CD4-positive, alpha-beta T cell treated with Interleukin-12 subunit alpha and Interleukin-12 subunit beta, for 1 hour (primary cell): ENCODE data around the gene STIM2.
"Not testable (repeated sequence)": the region's sequence is repeated elsewhere in the genome, so short reads cannot be mapped to it uniquely, and the experiment has no call there.

Experiments used
- DNase-seq: peaks from one replicate; pipeline ENCODE4 v3.0.0-alpha.2; 2020

The STIM2 gene

DNA sequence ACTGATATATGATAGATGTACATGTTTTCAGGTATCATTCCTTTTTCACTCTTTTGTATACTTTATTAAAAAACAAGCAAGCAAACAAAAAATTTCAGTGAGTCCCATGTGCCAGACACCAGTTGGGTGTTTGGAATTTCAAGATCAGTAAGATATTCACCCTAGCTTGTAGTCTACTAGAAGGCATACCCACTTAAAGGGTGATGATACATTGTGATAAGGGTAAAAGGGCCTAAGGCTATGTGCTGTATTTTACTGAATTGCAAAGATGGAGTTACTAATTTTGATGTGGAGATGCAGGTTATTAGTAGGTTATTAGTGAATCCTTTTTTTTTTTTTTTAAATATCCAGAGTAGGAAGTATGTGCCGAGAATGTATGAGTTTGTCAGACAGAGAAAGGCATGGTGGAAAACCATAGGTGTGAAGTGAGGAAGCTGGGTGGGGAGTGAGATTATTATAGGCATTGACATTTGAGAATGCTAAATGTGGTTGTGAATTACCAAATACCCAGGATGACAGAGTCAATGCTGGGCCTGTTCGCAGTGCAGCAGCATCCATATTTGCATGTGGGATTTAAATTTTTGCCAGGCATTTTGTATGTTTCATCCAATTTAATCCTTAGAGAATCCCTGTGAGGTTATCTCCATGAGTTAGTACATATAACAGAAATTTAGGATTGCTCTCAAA, 10.1 kb downstream of the STIM2 start:
- DNase-seq: no peak

DNA sequence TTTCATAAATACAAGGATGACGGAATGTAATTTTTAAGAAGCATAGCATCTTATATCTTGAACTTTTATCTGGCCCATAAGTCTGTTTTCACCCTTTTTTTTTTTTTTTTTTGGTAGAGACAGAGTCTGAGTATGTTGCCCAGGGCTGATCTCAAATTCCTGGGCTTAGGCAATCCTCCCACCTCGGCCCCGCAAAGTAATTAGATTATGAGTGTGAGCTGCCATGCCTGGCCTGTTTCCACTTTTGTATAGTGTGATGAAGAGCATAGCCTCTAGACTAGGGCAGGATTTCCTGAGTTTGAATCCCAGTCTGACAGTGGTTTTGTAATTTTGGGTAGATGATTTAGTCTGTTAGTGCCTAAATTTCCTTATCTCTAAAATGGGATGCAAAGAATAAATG, 11.0 kb downstream of the STIM2 start:
- DNase-seq: no peak

DNA sequence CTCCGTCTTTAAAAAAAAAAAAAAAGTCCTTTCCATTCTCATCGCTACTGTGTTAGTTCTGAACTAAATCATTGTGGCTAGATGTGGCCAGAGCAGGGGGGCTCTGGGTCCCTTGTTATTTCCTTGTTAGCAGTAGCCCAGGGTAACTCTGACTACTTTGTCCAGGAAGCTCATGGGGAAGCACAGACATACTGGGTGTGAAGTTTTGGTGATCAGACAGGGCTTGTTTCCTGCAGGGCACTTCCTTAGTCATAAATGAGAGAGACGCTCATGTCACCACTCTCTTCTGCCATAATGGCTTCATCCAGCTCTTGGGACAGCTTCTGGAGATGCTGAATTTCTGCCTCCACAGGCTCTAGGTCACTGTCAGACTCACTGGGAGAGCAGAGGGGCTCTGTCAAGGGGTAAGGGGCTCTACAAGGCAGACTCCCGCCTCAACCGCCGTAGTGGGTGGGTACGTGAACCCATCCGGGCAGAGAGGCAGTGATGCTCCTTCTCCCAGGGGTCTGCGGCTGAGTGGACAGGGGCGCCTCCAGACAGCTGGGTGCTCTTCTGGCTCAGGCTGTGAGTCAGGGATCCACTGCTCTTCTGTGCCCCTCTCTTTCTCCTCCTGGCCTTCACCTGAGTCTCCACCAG, 12.9 kb downstream of the STIM2 start:
- DNase-seq: peak; percentile 87

GRCh38 chr4:26874110-26874509, 13.5 kb downstream of the STIM2 start:
- DNase-seq: no peak

DNA sequence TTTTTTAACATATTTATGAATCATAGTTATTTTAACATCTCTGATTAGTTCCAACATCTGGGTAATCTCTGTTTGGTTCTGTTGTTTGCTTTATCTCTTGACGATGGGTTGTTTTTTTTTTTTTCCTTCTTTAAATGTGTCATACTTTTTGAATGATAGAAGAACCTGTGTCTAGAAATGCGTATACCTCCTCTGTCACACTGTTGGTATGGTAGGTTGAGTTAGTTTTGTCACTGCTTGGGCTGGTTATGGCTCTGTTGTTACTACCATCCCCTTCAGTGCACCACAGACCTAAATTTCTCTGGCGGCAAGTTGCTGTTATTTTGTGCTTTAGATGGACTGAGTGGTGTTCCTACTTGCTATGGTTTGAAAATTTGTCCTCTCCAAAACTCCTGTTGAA, 16.8 kb downstream of the STIM2 start:
- DNase-seq: peak; percentile 37

GRCh38 chr4:26877961-26878360, 17.3 kb downstream of the STIM2 start:
- peak; percentile 41 for DNase-seq

DNA sequence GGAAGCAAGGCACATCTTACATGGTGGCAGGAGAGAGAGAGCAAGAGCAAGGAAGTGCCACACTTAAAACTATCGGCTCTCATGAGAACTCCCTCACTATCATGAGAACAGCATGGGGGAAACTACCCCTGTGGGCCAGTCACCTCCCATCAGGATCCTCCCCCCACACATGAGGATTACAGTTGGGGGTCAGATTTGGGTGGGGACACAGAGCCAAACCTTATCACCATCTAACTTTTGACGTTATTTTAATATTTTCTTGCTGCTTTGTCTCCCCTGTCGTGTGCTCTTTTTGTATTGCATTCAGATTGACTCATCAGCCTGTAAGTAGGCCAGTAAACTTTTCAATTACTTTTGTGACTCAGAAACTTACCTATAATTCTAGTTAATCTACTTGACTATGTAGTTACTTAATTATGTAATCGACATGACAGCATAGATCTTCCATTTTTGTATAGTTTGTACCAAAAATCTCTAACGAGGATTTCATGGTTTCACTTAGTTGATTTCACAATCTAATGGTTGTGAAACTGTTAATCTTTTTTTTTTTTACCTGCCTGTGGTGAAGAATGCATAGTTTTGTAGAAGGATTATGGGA, 18.3 kb downstream of the STIM2 start:
- DNase-seq: peak; percentile 53

DNA sequence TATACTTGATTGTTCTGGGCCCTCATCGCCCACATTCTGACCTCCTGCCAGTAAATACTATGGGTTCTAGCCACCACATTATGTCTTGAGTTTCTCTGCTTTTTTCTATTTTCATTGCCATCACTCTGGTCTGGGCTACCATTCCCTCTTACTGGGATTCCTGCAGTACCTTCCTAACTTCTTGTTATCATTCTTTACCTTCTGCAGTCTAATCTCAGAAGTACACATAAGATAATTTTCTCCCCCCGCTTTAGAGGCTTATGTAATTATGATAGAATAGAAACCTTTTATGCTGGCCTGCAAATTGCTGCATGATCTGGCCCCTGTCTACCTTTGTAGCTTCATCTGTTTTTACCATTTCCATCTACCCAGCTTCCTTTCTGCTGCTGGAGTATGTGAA, 19.2 kb downstream of the STIM2 start:
- DNase-seq: no peak

DNA sequence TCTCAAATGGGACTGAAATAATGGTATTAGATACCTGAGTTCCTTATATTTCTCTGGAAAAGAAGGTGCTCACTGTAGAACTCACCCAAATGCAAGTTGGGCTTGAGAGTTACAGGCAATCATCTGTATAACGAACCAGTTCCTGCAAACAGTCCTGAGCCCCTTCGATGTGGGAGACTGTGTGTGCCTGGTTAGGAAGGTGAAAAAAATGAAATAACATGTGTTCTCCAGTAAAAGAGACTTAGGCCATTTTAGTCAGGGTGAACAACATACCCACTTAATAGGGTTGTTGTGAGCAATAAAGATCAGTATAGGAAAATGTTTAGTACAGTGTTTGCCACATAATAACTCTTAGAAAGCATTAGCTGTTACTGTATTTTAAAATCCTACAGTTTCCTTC, 23.4 kb downstream of the STIM2 start:
- DNase-seq: no peak

GRCh38 chr4:26884486-26884988, 23.9 kb downstream of the STIM2 start:
- DNase-seq: peak; percentile 68

DNA sequence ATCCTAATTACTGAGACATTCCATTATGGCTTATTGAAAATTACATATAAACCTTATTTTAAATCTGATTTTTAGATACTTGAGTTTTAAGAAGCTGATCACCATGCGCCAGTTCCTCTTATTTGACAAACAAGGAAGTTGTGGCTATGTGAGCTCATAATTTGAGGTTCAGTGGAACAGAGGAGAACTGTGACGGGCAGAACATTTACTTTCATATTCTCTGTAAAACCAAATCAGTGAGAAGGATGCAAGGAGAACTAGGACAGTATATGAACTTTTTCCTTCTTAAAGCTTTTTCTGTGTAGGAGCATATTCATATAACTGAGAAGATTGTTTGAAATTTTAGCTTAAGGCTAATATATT, 25.3 kb downstream of the STIM2 start:
- peak; percentile 83 for DNase-seq

GRCh38 chr4:26887143-26887542, 26.5 kb downstream of the STIM2 start:
- peak; percentile 55 for DNase-seq

DNA sequence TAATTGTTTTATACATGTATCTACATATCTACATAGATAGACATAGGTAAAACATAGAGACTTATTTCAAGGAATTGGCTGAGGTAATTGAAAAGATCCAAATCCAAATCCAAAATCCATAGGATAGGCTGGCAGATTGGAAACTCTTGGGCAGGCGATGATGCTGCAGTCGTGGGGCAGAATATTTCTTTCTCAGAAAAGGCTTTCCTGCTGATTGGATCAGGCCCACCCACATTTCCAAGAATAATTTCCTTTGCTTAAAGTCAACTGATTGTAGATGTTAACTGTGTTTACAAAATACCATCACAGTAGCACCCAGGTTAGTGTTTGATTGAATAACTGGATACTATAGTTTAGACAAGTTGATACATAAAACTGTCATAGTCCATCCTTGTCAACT, 27.2 kb downstream of the STIM2 start:
- DNase-seq: no peak

GRCh38 chr4:26889356-26889755, 28.7 kb downstream of the STIM2 start:
- no peak for DNase-seq

- DNase-seq: no peak
Measured at GRCh38 chr4:26891054-26891453, 30.4 kb downstream of the STIM2 start.

DNA sequence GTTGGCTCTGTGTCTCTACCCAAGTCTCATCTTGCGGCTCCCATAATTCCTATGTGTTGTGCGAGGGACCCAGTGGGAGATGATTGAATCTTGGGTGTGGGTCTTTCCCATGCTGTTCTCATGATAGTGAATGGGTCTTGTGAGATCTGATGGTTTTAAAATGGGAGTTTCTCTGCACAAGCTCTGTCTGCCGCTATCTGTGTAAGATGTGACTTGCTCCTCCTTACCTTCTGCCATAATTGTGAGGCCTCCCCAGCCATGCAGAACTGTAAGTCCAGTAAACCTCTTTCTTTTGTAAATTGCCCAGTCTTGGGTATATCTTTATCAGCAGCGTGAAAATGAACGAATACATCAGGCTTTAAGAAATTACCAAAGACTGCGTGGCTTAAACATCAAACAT, 31.2 kb downstream of the STIM2 start:
- DNase-seq: no peak

DNA sequence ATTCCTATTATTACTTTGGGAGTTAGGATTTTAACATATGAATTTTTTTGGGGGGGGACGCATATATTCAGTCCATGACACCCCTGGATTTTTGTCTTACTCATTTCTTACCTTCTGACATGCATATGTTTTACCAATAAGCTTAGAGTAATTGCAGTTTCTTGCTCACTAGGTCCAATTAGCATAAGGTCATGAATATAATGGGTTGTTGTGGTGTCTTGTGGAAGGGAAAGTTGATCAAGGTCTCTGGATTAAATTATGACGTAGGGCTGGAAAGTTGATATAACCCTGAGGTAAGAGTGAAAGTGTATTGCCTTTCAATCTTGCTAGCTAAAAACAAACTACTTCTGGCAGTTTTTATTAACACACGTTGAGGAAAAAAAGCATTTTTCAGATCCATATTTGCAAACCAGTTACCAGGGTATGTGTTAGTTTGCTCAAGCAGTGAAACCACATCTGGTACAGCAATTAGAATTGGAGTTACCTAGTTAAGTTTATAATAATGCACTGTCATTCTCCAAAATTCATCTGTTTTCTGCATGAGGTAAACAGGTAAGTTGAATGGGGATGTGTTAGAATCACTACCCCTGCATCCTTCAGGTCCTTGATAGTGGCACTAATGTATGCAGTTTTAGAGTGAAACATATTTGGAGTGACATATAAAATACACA, 32.0 kb downstream of the STIM2 start:
- no peak for DNase-seq

- no peak for DNase-seq
Measured at GRCh38 chr4:26893491-26893890, 32.9 kb downstream of the STIM2 start.

DNA sequence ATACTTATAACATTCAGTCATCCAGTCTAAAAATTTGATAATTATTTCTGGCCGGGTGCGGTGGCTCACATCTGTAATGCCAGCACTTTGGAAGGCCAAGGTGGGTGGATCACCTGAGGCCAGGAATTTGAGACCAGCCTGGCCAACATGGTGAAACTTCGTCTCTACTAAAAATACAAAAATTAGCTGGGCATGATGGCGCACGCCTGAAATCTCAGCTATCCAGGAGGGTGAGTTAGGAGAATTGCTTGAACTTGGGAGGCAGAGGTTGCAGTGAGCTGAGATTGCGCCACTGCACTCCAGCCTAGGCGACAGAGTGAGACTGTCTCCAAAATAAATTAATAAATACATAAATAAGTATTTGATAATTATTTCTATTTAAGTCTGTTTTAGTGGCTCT, 34.2 kb downstream of the STIM2 start:
- not testable (repeated sequence) for DNase-seq

DNA sequence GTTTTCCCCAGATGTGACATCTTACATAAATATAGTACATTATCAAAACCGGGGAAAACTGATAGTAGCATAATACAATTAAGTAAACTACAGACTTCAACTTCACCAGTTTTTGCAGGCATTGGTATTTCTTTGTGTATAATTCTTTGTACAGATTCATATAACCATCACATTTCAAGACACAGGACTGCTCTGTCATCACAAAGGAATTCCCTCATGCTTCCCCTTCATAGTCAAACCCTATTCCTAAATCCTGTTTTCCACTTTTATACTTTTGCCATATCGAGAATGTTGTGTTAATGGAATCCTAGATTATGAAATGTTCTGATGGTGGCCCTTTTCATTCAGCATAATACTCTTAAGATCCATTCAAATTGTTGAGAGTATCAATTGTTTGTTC, 36.0 kb downstream of the STIM2 start:
- DNase-seq: no peak

- DNase-seq: no peak
Measured at GRCh38 chr4:26899991-26900390, 39.4 kb downstream of the STIM2 start.

DNA sequence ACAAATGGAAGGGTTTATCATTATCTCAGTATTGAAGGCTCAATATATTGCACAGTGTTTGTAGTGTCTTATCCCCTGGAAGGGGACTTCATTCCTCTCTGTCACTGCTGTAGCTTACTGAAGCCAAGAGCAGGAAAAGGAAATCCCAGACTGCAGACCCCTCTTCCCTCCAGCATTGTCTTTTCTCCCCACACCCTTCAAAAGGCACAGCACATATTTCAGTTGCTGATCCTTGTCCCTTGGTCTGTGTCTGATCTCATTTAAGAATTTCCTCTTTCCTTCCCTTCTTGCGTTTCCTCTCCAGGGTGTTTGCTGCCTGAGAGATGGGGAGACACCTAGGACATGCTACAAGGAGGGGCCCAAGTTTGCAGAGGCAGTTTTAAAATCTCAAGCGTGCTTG, 40.1 kb downstream of the STIM2 start:
- no peak for DNase-seq

DNA sequence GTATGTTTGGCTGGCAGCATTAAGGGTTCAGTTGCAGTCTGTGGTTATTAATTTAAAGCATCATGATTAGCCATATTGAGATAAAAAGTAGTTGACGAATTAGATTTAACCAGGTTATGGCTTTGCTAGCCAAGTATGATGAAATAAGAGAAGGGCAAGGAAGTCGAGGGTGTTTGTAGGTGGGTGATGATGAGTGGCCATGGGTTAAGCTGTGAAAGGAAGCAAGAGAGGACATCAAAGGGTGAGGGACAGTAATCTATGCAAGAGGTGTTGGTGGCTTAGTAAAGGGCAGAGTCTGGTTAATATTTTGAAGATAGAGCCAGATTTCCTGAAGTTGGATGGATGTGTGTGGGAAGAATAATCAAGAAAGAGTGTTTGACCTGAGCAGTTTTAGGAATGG, 44.5 kb downstream of the STIM2 start:
- peak; percentile 24 for DNase-seq
